Thoracic aorta (tissue), 2 donors: ENCODE data around the gene NGDN. TPM values are rescaled to one million over a fixed set of nuclear protein-coding genes. Genes with fewer than 3 reads are reported as not detected.

Experiments used
- ATAC-seq: fragments of 150-250 bp; one replicate; pipeline ENCODE4 v1.8.0; 2017; ENCODE audit warnings: low read depth; ENCODE audit not compliant: insufficient number of reproducible peaks, low FRiP score
- DNase-seq: peaks from one replicate; pipeline ENCODE4 v3.0.0-alpha.2; 2020; ENCODE audit warnings: low spot score
- H3K27ac ChIP-seq, 2 donors: fragments of 200-600 bp; sonication (generic); 1 replicate in 1 of 2; 2 replicates in 1 of 2; pipeline ENCODE4 v1.5.1; 2016; ENCODE audit warnings: mild to moderate bottlenecking in 2 of 2, moderate library complexity in 2 of 2
- H3K27me3 ChIP-seq: fragments of 200-600 bp; sonication (generic); replicated peaks from 2 replicates; pipeline ENCODE4 v1.6.0; 2016; ENCODE audit warnings: mild to moderate bottlenecking; ENCODE audit not compliant: insufficient read depth
- H3K36me3 ChIP-seq: fragments of 200-600 bp; sonication (generic); one replicate; pipeline ENCODE4 v1.5.1; 2016
- H3K4me1 ChIP-seq, 2 donors: fragments of 200-600 bp; sonication (generic); 1 replicate in 1 of 2; 2 replicates in 1 of 2; pipeline versions ENCODE4 v1.5.1 to v1.6.0; 2016; ENCODE audit warnings: low read depth in 2 of 2, mild to moderate bottlenecking in 1 of 2; ENCODE audit not compliant: control insufficient read depth in 1 of 2
- H3K4me3 ChIP-seq: fragments of 200-600 bp; sonication (generic); 2 replicates; pipeline ENCODE4 v1.5.1; 2016; ENCODE audit warnings: mild to moderate bottlenecking
- H3K9me3 ChIP-seq: fragments of 200-600 bp; sonication (generic); 2 replicates; pipeline ENCODE4 v1.5.1; 2016
- CTCF ChIP-seq: fragments of 200-600 bp; sonication (generic); IDR thresholded peaks from one replicate; pipeline ENCODE4 v1.5.1; 2019; ENCODE audit warnings: antibody characterized with exemption
- total RNA-seq, 2 donors: library from RNA; depleted of rRNA; stranded (reverse); fragments of >200 nt; gene quantifications; one replicate each; pipeline versions ENCODE4 v1.1.0 to v1.2.3, GENCODE V29; 2016

NGDN gene
- total RNA-seq, 2 donors from 2014 or later, result 29.1 to 46.3 TPM

- Histone ChIP-seq H3K4me3 (no peak overlapping the region), H3K36me3 (no peaks in the 10 kb centered on the region), H3K27me3 (no peaks in the 10 kb centered on the region), H3K4me1 (no peaks in the 10 kb centered on the region), H3K27ac (no peak overlapping the region), H3K9me3 (no peaks in the 10 kb centered on the region)
- ATAC-seq (no peak), DNase-seq (no peak)
- TF ChIP-seq CTCF, result no peak
Measured at GRCh38 chr14:23513005-23513817, 43.7 kb downstream of the NGDN start.

GRCh38 chr14:23513818-23514643, 44.5 kb downstream of the NGDN start:
- H3K36me3 ChIP-seq, result no peaks in the 10 kb centered on the region

GRCh38 chr14:23514644-23514957, 45.1 kb downstream of the NGDN start:
- TF ChIP-seq CTCF, result no peak
- no peak overlapping the region for H3K27ac ChIP-seq

More at GRCh38 chr14:23513818-23514643, 44.5 kb downstream of the NGDN start:
- Histone ChIP-seq H3K27me3 (no peaks in the 10 kb centered on the region), H3K4me3 (no peak overlapping the region), H3K27ac (no peak overlapping the region), H3K9me3 (no peaks in the 10 kb centered on the region), H3K4me1 (no peaks in the 10 kb centered on the region)
- DNase-seq (no peak), ATAC-seq (no peak)
- TF ChIP-seq CTCF, result no peak

GRCh38 chr14:23517650-23518326, 48.3 kb downstream of the NGDN start:
- Histone ChIP-seq H3K4me3 (no peak overlapping the region), H3K36me3 (no peaks in the 10 kb centered on the region), H3K27ac (no peak overlapping the region), H3K4me1 (no peaks in the 10 kb centered on the region), H3K9me3 (no peaks in the 10 kb centered on the region), H3K27me3 (no peaks in the 10 kb centered on the region)
- DNase-seq, result no peak
- no peak for TF ChIP-seq CTCF
- no peak for ATAC-seq

More at GRCh38 chr14:23514644-23514957, 45.1 kb downstream of the NGDN start:
- Histone ChIP-seq H3K27me3 (no peaks in the 10 kb centered on the region), H3K36me3 (no peaks in the 10 kb centered on the region), H3K9me3 (no peaks in the 10 kb centered on the region), H3K4me1 (no peaks in the 10 kb centered on the region), H3K4me3 (no peak overlapping the region)
- DNase-seq (no peak), ATAC-seq (no peak)

- H3K4me1 ChIP-seq, result no peaks in the 10 kb centered on the region
- H3K36me3 ChIP-seq, result no peaks in the 10 kb centered on the region
- H3K4me3 ChIP-seq, result no peak overlapping the region
- H3K27ac ChIP-seq, result no peak overlapping the region
- no peak for ATAC-seq
- no peak for TF ChIP-seq CTCF
- no peak for DNase-seq
- H3K27me3 ChIP-seq, result no peaks in the 10 kb centered on the region
- no peaks in the 10 kb centered on the region for H3K9me3 ChIP-seq
Measured at GRCh38 chr14:23518709-23519108, 49.2 kb downstream of the NGDN start.
